A673 (cell line): ENCODE results near the gene MYCBPAP.

Experiments used
- CTCF ChIP-seq: fragments of 300-800, 200-600 bp; sonication (generic); conservative IDR thresholded peaks from 2 replicates; pipeline ENCODE4 v1.5.1; 2017; ENCODE audit warnings: low read depth, mild to moderate bottlenecking, antibody characterized with exemption, low read length, moderate library complexity, mixed read lengths
- EZH2 ChIP-seq: fragments of 200-600 bp; sonication (generic); IDR thresholded peaks from 2 replicates; pipeline ENCODE4 v1.6.1; 2017; ENCODE audit warnings: borderline replicate concordance, low read depth, mild to moderate bottlenecking, mixed read lengths, antibody characterized with exemption, low read length; ENCODE audit not compliant: poor library complexity, severe bottlenecking

GRCh38 chr17:50511058-50511457 is 2.8 kb downstream of the MYCBPAP start:
- TF ChIP-seq CTCF (no peak), EZH2 (no peak)
